ENCODE measurements around the gene CARMIL1. TPM values are rescaled to one million over a fixed set of nuclear protein-coding genes. Genes with fewer than 3 reads are reported as not detected.

CARMIL1 gene
- total RNA-seq, 1 experiment from 2014 or later = 0.43 TPM

GRCh38 chr6:25492951-25493350 lies 213.8 kb downstream of the CARMIL1 start:
- DNase-seq = no peak

GRCh38 chr6:25494469-25494868 lies 215.3 kb downstream of the CARMIL1 start:
- Histone ChIP-seq H3K4me1 (no peaks in the 10 kb centered on the region), H3K9me3 (replicated peaks) (no peaks in the 10 kb centered on the region), H3K36me3 (no peaks in the 10 kb centered on the region), H3K27me3 (no peaks in the 10 kb centered on the region), H3K27ac (no peak overlapping the region), H3K4me3 (no peak overlapping the region)
- no peak for DNase-seq

More at GRCh38 chr6:25492951-25493350, 213.8 kb downstream of the CARMIL1 start:
- Histone ChIP-seq H3K4me3 (no peak overlapping the region), H3K4me1 (no peaks in the 10 kb centered on the region), H3K27ac (no peak overlapping the region), H3K27me3 (no peaks in the 10 kb centered on the region), H3K9me3 (replicated peaks) (no peaks in the 10 kb centered on the region), H3K36me3 (no peaks in the 10 kb centered on the region)

DNA sequence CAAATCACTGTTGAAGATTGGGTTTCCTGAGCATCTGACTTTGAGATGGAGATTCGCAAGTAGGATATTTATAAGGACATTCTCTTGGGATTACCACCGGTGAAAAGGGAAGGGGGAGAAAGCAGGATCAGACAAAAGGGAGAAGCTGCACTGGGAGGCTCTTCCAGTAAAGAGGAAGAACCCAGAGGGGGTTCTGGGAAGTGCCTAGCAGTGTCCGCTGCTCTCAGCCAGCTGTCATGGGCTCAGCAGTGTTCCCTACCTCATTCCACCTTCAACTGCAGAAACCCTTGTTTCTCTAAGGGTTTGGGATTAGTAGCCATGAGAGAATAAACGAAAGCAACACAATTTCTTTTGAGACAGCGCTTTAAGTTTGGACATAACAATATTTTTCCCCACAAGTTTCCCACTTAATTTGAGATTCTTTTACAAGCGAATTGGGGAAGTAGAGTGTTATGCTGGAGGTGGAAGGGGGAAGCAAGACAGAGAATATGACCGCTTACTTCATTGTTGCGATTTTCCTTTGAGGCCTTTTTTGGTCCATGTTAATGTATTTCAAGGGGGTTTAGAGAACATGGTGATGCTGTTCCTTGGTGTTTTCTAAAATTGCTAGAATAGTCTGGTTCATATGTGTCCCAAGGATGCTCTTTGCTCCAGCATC lies 218.3 kb downstream of the CARMIL1 start:
- H3K9me3 ChIP-seq (replicated peaks) = no peaks in the 10 kb centered on the region
- no peaks in the 10 kb centered on the region for H3K36me3 ChIP-seq
- no peak overlapping the region for H3K27ac ChIP-seq
- DNase-seq = no peak
- H3K27me3 ChIP-seq = no peaks in the 10 kb centered on the region
- no peak overlapping the region for H3K4me3 ChIP-seq
- H3K4me1 ChIP-seq = no peaks in the 10 kb centered on the region

GRCh38 chr6:25498505-25498904 lies 219.3 kb downstream of the CARMIL1 start:
- Histone ChIP-seq H3K4me1 (no peaks in the 10 kb centered on the region), H3K27ac (no peak overlapping the region), H3K36me3 (no peaks in the 10 kb centered on the region), H3K9me3 (replicated peaks) (no peaks in the 10 kb centered on the region), H3K27me3 (no peaks in the 10 kb centered on the region), H3K4me3 (no peak overlapping the region)
- no peak for DNase-seq

DNA sequence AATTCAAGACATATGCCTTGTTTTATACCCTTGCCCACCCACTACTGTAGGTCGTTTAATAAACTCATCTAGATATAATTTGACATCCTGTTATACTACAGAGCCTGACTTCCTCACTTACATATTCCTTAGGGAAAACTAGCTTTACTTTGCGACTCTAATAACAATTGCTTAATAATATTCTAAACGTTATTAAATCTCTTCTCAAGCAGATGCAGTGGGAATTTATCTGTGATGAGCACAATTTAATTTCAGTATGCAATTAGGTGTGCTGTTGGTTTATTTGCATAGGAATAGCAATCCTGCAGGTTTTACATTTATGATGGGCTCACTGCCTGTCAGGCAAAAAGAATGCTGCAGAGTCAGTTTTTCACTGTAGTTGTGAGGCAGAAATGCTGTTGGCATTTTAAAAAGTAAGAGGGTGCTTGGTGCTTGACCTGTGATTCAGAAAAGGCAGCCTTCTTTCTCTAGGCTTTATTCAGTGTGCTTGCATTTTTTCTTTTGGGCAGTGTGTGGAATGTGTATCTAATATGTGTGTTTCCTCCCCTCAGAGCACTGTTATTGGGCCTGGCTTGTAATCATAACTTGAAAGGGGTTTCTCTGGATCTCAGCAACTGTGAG lies 220.6 kb downstream of the CARMIL1 start:
- Histone ChIP-seq H3K27ac (no peak overlapping the region), H3K36me3 (no peaks in the 10 kb centered on the region), H3K9me3 (replicated peaks) (no peaks in the 10 kb centered on the region), H3K4me1 (no peaks in the 10 kb centered on the region), H3K4me3 (no peak overlapping the region), H3K27me3 (no peaks in the 10 kb centered on the region)
- peak in 1 of 2 experiments; percentile 2 for DNase-seq

- Histone ChIP-seq H3K36me3 (no peaks in the 10 kb centered on the region), H3K4me3 (no peak overlapping the region), H3K27ac (no peak overlapping the region), H3K9me3 (replicated peaks) (no peaks in the 10 kb centered on the region), H3K27me3 (no peaks in the 10 kb centered on the region), H3K4me1 (no peaks in the 10 kb centered on the region)
- no peak for DNase-seq
Measured at GRCh38 chr6:25503686-25504085, 224.5 kb downstream of the CARMIL1 start.

DNA sequence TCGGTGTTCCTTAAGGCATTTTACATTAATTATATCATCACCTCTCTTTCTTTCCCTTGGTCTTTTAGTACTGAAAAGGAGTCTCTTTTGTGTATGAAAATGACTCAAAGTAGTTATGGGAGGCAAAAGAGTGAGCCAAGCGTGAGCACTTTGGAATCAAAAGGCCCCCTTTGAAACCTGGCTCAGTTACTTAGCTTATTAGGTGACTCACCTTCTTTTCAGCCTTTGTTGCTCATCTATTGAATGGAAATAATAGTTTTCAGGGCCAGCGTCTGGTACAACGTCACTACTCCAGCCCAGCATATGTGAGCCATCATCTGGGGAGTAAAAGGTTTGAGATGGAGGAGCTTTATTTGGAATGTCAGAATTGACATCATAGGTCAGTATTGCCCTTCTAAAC lies 225.5 kb downstream of the CARMIL1 start:
- H3K9me3 ChIP-seq (replicated peaks) = no peaks in the 10 kb centered on the region
- no peaks in the 10 kb centered on the region for H3K36me3 ChIP-seq
- no peaks in the 10 kb centered on the region for H3K4me1 ChIP-seq
- no peak overlapping the region for H3K27ac ChIP-seq
- no peaks in the 10 kb centered on the region for H3K27me3 ChIP-seq
- no peak overlapping the region for H3K4me3 ChIP-seq
- DNase-seq = no peak

DNA sequence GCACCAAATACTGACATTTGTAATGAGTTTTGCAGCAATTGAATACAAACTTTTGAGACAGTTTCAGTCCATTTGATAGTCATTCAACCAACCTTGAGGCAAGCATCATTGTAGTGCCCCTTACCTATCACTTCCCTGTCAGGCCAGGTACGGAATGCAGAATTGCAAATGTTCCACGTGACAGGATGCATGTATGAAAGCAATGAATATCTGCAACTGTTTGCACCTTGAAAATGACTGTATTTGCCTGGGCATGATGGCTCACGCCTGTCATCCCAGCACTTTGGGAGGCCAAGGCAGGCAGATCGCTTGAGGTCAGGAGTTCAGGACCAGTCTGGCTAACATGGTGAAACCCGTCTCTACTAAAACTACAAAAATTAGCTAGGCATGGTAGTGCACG lies 226.8 kb downstream of the CARMIL1 start:
- DNase-seq = no peak
- H3K9me3 ChIP-seq (replicated peaks) = no peaks in the 10 kb centered on the region

DNA sequence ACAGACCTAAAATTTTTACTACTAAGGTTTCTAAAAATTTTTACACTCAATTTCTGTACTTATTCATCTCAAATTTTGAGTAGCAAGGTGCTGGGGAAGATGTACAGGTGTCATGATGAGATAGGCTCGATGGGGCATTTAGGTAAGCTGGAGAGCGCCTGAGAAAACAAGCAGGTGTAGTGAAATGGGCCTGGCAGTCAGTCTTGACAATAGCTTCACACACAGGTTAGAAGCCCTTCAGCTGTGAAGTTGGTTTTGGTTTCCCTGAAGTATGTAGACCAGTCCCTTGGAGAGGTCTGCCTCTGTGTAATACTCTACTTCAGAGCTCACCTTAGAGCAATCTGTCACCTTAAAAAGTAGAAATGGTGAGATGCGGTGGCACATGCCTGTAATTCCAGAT lies 228.9 kb downstream of the CARMIL1 start:
- Histone ChIP-seq H3K27me3 (no peaks in the 10 kb centered on the region), H3K9me3 (replicated peaks) (no peaks in the 10 kb centered on the region), H3K4me1 (no peaks in the 10 kb centered on the region), H3K27ac (no peak overlapping the region), H3K36me3 (no peaks in the 10 kb centered on the region), H3K4me3 (no peak overlapping the region)
- DNase-seq = no peak

More for the DNA sequence above, 226.8 kb downstream of the CARMIL1 start:
- H3K27ac ChIP-seq = no peak overlapping the region
- no peak overlapping the region for H3K4me3 ChIP-seq
- no peaks in the 10 kb centered on the region for H3K27me3 ChIP-seq
- no peaks in the 10 kb centered on the region for H3K36me3 ChIP-seq
- H3K4me1 ChIP-seq = no peaks in the 10 kb centered on the region

- no peaks in the 10 kb centered on the region for H3K9me3 ChIP-seq (replicated peaks)
- no peaks in the 10 kb centered on the region for H3K36me3 ChIP-seq
- H3K27me3 ChIP-seq = no peaks in the 10 kb centered on the region
- no peak overlapping the region for H3K4me3 ChIP-seq
- H3K27ac ChIP-seq = no peak overlapping the region
- no peaks in the 10 kb centered on the region for H3K4me1 ChIP-seq
- DNase-seq = no peak
Measured at GRCh38 chr6:25511376-25511775, 232.2 kb downstream of the CARMIL1 start.

GRCh38 chr6:25512560-25512959 lies 233.4 kb downstream of the CARMIL1 start:
- H3K4me1 ChIP-seq = no peaks in the 10 kb centered on the region
- H3K36me3 ChIP-seq = no peaks in the 10 kb centered on the region
- H3K27me3 ChIP-seq = no peaks in the 10 kb centered on the region
- no peak for DNase-seq
- no peak overlapping the region for H3K27ac ChIP-seq
- no peak overlapping the region for H3K4me3 ChIP-seq
- no peaks in the 10 kb centered on the region for H3K9me3 ChIP-seq (replicated peaks)

DNA sequence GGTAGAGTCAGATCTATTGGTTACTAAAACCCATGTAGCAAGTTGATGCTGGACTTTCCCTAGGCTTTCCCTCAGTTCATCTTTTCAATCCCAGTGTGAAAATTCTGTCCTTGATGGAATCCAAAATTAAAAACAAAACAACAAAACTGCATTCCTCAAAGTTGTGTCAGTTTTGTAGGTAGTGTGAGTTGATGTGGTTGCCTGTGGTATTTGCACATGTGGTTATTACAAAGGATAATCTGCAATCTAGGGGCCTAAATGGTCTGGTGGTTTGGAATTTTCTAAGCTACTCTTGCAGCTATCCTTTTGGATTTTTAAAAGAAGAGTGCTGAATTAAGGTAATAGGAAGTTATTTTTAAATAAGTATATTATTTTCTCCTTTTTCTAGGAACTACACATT lies 240.7 kb downstream of the CARMIL1 start:
- H3K4me1 ChIP-seq = no peaks in the 10 kb centered on the region
- DNase-seq = no peak
- H3K4me3 ChIP-seq = no peak overlapping the region
- H3K27ac ChIP-seq = no peak overlapping the region
- H3K9me3 ChIP-seq (replicated peaks) = no peaks in the 10 kb centered on the region
- H3K27me3 ChIP-seq = no peaks in the 10 kb centered on the region
- H3K36me3 ChIP-seq = no peaks in the 10 kb centered on the region

GRCh38 chr6:25524542-25524941 lies 245.4 kb downstream of the CARMIL1 start:
- Histone ChIP-seq H3K36me3 (no peaks in the 10 kb centered on the region), H3K4me1 (no peaks in the 10 kb centered on the region), H3K27ac (no peak overlapping the region), H3K4me3 (no peak overlapping the region), H3K27me3 (no peaks in the 10 kb centered on the region), H3K9me3 (replicated peaks) (no peaks in the 10 kb centered on the region)
- no peak for DNase-seq

- H3K27me3 ChIP-seq = no peaks in the 10 kb centered on the region
- no peak for DNase-seq
- H3K36me3 ChIP-seq = no peaks in the 10 kb centered on the region
- H3K4me1 ChIP-seq = no peaks in the 10 kb centered on the region
- no peaks in the 10 kb centered on the region for H3K9me3 ChIP-seq (replicated peaks)
- H3K4me3 ChIP-seq = no peak overlapping the region
- H3K27ac ChIP-seq = no peak overlapping the region
Measured at GRCh38 chr6:25525078-25525477, 245.9 kb downstream of the CARMIL1 start.

DNA sequence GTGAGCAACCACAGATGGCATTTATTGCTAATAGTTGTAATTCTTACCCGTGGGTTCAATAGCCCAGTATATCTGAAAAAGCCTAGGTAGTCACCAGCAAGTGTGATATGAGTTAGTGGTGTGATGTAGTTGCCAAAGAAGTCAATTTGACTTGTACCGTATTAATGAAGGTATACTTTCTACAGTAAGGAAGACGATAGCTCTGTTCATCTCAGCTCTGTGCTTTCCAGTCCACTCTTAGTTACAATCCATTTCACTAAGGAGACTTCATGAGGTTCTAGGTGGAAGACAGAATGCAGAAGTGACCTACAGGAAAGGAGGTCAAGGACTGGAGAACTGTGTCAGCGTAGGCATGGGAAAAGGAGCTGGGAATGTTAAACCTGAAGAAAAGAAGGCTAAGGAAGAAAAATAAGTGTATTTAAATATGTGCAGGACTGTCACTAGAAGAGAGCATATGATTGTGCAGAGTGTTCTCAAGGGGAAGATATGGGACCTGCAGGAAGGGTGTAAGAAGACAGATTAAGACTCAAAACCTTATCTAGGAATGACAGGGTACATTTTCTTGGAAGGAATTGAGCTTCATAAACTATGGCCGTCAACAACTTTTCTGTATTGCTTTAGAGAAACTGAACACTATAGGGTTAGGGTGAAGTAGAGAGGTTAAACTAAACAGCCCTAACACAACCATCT lies 255.9 kb downstream of the CARMIL1 start:
- no peak overlapping the region for H3K27ac ChIP-seq
- no peaks in the 10 kb centered on the region for H3K36me3 ChIP-seq

More for the DNA sequence above, 255.9 kb downstream of the CARMIL1 start:
- H3K9me3 ChIP-seq (replicated peaks) = no peaks in the 10 kb centered on the region
- H3K4me1 ChIP-seq = no peaks in the 10 kb centered on the region
- no peaks in the 10 kb centered on the region for H3K27me3 ChIP-seq
- no peak for DNase-seq
- no peak overlapping the region for H3K4me3 ChIP-seq
